ENCODE results near the gene CUX1.

DNA sequence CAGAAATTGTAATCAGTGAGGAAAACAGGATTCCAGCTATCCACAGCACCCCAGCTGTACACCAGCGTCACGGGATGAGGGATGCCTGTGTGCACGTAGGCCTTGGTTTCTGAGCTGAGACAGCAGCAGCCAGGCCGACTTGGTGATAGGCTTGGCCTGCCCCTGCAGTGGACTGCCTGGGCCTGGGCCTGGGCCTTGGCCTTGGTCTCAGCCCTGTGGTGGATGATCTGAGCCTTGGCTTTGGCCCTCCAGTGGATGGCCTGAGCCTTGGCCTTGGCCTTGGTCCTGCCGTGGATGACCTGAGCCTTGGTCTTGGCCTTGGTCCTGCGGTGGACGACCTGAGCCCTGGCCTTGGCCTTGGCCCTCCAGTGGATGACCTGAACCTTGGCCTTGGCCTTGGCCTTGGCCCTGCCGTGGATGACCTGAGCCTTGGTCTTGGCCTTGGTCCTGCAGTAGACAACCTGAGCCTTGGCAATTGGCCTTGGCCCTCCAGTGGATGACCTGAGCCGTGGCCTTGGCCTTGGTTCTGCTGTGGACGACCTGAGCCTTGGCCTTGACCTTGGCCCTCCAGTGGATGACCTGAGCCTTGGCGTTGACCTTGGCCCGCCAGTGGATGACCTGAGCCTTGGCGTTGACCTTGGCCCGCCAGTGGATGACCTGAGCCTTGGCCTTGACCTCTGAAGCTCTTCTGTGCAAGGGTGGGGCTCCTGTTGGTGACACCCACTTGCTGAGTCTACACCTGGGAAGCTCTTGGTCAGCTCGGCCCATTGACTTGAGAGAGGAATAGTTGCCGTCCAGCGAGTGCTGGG, 93.8 kb downstream of the CUX1 start:
- TF ChIP-seq CTCF (IDR thresholded peaks at IDR 0.05) (no peak), POLR2A (IDR thresholded peaks at IDR 0.05) (no peak), EP300 (IDR thresholded peaks at IDR 0.05; ENCODE audit: low read depth) (no peak), POLR2AphosphoS5 (IDR thresholded peaks at IDR 0.05) (no peak)
